ENCODE measurements around the gene PLCXD1.

DNA sequence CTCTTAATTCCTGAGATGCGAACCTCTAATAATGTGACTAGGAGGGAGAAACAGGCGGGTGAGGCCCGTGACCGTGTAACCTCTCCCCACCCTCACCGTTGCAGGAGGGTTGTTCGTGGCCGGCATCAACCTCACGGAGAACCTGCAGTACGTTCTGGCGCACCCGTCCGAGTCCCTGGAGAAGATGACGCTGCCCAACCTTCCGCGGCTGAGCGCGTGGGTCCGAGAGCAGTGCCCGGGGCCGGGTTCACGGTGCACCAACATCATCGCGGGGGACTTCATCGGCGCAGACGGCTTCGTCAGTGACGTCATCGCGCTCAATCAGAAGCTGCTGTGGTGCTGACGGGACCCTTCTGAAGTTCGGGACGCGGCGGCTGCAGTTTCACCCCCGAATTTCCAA, 17.8 kb downstream of the PLCXD1 start:
- TF ChIP-seq POLR2AphosphoS5 (IDR thresholded peaks at IDR 0.05) (no peak), CTCF (IDR thresholded peaks at IDR 0.05) (no peak), POLR2A (IDR thresholded peaks at IDR 0.05) (no peak), EP300 (IDR thresholded peaks at IDR 0.05) (no peak)
